Fibroblast of skin of left quadriceps (primary cell): ENCODE data around the gene GLYATL1.
"Not testable (repeated sequence)": the region's sequence is repeated elsewhere in the genome, so short reads cannot be mapped to it uniquely, and the experiment has no call there.

Experiments used
- DNase-seq, 2 experiments: peaks; one replicate each; pipeline ENCODE4 v3.0.0-alpha.2; 2013; ENCODE audit warnings: low read depth in 2 of 2

The GLYATL1 gene

GRCh38 chr11:58998480-58999290 is 59.4 kb downstream of the GLYATL1 start:
- DNase-seq = no peak

GRCh38 chr11:58999291-58999680 is 60.0 kb downstream of the GLYATL1 start:
- no peak for DNase-seq

GRCh38 chr11:59000003-59000402 is 60.7 kb downstream of the GLYATL1 start:
- no peak for DNase-seq

GRCh38 chr11:59002006-59002405 is 62.7 kb downstream of the GLYATL1 start:
- DNase-seq = not testable (repeated sequence)
